ELR (cell line): ENCODE measurements around the gene CBFA2T2.

Source experiments
- DNase-seq: peaks from one replicate; pipeline ENCODE4 v3.0.0-alpha.2; 2015; ENCODE audit warnings: low read depth

Gene CBFA2T2

DNA sequence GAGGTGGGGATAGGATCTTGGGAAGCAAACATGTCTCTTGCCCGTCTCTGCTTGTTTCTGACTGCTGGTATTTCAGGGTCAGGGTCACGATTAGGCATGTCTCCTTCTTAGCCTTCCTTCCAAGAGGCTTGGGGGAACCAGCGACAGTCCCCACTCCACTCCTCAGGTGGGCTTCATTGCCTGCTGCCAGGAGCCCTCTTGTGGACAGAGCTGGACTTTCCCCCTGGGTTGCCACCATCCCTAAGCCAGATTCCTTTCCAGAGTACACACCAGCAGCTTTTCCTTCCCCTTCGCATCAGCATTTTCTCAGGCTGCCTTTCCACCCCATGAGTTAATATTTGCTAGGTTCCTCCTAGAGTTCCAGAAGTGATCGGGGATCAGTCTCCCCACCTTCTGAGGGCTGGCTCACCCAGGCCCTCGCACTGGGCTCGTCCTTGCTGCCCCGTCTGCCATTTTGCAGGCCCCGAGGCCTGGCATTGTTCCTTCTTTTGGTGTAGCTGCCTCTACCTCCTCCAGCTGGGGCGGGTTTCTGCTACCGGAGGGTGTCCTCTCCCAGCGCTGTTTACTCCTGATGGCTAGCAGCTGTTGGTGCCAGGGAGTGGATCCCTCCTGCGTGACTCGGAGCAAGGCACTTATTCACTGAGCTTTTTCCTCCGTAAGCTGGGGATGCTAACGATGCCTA is 163.5 kb downstream of the CBFA2T2 start:
- DNase-seq, result peak; percentile 80

- DNase-seq, result no peak
Observed at GRCh38 chr20:33653900-33654596, 164.2 kb downstream of the CBFA2T2 start.

DNA sequence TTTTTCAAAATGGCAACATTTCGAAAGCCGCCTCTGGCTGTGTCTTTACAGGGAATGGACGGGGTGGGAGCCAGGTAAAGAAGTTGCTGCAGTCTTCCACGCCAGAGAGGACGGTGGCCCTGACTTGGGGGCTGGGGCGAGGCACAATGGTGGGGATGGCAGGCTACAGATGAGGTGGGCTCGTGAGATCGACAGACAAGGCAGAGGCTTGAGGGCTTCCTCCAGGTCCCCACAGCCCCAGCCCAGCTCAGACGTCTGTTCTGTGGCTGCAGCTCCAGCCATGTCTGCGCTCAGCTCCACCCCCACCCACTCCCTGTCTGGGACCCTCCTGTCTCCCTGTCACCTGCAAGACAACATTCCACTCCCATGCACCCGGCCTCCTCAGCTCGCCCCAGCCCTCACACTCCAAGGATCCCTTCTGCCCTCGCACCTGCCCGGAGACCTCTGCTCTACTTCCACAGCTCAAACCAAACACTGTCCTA is 164.8 kb downstream of the CBFA2T2 start:
- no peak for DNase-seq

DNA sequence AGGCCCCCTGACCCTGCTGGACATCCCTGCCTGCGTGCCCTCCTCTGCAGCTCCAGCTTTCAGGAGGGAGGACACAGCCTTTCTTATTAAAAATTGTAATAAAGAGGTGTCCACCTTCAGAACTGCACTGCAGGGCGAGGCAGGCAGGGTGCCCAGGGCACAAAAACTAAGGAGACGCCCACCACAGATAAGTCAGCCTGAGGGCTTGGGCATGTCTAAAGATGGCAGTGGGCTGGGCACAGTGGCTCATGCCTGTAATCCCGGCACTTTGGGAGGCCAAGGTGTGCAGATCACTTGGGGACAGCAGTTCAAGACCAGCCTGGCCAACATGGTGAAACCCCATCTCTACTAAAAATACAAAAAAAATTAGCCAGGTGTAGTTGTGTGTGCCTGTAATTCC is 165.3 kb downstream of the CBFA2T2 start:
- DNase-seq, result no peak

GRCh38 chr20:33656010-33656782 is 166.3 kb downstream of the CBFA2T2 start:
- DNase-seq, result no peak

GRCh38 chr20:33656783-33657703 is 167.1 kb downstream of the CBFA2T2 start:
- DNase-seq, result no peak

DNA sequence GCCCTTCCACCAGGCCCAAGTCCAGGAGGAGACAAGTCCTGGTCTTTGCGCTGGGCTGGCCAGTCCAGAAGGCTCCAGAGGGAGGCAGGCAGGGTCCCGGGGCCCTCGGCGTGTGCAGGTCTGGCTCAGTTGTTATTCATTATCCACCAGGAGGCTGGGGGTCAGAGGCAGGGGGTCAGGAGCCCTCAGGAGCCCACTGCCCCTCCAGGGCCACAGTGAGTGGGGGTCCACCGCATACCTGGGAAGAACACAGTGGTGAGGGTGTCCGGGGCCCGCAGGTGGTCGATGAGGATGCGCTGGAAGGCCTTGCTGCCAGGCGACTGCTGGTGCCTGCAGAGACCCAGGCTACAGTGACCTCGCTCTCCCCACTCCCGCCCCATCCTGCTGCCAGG is 167.8 kb downstream of the CBFA2T2 start:
- DNase-seq, result no peak

DNA sequence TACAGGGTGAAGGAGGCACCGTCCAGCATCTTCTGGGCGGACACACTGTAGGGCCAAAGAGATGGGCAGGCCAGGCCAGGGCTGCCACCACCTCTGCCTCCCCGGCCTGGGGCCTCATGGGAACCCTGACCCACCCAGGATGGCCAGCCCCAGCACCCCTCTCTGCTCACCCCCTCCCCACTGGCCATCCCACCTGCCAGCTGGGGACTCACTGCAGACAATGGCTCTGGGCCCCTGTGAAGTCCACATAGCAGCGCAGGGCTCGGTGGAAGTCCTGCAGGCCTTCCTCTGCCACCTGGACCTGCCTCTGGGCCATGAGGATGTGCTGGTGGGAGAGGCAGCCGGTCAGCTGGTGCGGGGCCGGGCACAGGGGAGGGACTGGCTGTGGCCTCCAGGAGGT is 168.6 kb downstream of the CBFA2T2 start:
- no peak for DNase-seq

- no peak for DNase-seq
Observed at GRCh38 chr20:33658929-33659328, 169.0 kb downstream of the CBFA2T2 start.

DNA sequence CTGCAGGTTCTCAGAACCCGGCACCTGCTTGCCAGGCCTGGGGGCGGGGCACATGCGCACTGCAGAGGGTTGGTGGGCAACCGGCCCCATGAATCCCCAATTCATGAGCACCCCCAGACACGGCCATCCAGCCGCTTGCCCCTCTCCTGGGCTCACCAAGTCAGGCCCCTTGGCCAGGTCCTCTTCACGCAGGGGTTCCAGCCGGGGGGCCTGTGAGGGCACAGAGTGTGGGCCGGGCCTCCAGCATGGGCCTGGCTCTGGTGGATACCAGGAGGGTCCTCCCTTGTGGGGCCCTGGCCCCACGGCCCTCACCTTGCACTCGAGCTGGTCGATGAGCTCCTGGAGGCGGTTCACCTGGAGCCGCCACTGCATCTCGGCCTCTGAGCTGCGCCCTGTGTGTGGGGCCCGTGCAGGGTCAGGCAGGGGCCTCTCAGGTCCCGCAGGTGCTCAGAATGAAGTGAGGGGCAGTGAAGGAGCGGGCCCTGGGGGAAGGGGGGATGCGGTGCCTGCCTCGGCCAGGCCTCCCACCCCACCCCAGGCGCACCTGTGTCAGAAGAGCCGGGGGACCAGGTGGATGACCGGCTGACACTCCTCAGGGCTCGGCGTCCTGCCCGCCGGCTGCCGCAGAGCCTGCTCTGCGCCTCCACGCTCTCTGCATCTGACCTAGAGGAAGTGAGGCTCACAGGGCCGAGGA is 169.6 kb downstream of the CBFA2T2 start:
- DNase-seq, result no peak

DNA sequence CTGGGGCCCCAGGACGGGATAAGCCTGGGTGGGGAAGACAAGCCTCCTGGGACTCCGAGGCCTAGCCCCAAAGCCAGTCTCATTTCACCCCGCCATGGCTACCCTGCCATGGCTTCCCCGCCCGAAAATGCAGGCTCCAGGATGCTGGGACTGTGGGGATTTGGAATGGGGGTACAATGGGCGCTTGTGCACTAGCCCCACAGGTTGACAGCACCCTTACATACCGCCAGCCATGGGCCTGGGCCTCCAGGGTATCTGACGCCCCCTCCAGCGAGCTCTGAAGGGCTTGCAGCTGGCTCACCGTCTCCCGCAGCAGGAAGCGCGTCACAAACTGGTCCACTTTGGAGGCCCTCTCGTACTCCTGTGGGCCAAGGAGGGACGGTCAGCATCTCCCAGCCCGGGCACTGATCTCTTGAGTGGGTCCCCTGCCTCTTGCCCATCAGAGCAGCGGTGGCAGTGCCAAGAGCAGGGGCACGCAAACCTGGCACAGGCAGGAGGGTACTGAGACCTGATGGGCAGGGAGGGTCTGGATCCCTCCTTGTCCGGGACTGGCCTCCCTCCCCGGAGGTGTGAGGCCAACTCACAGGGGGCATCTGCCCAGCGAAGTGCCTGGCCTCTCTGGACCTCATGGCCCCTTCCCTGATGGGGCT is 170.3 kb downstream of the CBFA2T2 start:
- no peak for DNase-seq

DNA sequence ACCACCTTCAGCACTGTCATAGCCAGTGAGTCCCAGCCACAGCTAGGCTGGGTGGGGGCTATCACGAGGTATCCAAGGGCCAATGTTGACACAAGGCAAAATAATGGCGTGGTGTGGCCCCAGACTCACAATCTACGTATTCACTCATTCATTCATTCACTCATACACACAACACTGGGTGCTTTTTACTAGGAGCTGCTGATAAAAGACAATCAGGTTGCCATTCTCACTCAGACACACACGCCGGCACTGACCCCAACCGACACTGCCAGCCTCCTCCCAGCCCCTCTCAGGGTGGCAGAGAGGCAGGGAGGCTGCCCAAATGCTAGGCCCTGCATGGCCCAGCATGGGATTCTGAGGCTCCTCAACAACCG is 170.8 kb downstream of the CBFA2T2 start:
- no peak for DNase-seq

- DNase-seq, result no peak
Observed at GRCh38 chr20:33662172-33662571, 172.3 kb downstream of the CBFA2T2 start, which contains the start of gene C20orf144. C20orf144 (plus strand) TSS chr20:33662327; CDS start chr20:33662346, 19 bp downstream.

- peak; percentile 87 for DNase-seq
Observed at GRCh38 chr20:33663161-33664084, 173.5 kb downstream of the CBFA2T2 start.

- DNase-seq, result no peak
Observed at GRCh38 chr20:33664085-33664761, 174.3 kb downstream of the CBFA2T2 start.

GRCh38 chr20:33664762-33665144 is 174.9 kb downstream of the CBFA2T2 start:
- peak; percentile 34 for DNase-seq

DNA sequence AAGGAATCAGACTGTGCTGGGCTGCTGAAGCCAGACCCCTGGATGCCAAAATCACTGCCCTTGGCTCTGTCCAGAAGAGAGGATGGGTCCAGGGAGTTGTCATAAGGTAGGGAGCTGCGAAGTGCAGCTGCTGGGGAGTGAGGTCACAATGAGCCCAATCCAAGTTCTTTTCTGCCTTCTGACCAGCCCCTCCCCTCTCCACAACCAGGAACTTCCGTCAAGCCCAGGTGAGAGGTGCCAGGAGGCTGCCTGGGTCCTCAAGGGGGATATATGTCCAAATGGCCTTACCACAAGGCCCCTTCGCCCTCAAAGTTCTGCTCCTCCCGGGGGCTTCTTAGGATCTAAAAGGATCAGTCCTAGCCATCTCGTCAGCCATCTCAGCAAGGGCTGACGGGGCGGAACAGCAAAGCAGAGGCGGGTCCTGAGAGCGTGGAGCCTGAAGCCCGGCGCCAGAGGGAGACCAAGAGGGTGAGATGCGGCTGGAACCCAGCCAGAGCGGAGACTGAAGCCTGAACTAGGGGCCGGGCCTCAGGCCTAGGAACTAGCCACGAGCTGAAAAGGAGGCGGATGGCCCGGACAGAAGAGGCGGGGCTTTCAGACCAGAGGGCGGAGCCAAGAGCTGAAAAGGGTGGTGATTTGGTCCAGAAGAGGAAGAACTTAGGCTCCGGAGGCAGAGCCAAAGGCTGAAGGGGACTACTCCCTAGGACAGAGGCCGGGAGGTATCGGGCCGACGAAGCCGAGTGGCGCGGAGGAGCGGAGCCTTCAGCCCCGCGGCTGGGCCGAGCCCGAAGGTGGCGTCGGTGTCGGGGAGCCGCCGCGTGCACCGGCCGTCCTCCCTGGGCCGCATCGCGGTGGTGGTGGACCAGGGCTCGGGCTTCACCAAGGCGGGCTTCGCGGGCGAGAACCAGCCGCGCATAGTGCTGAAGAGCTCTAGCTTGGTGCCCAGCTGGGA is 176.7 kb downstream of the CBFA2T2 start, which contains the start of gene ACTL10:
Gene ACTL10, plus strand, starts transcription at position 651 of the 952 bp plus-strand sequence. CDS start 555 bp downstream, outside the sequence.
- peak; percentile 100 for DNase-seq
